GM18517 (cell line): Measurements from ENCODE around the gene SLC22A4.

Source experiments
- ATAC-seq: cut with Tn5 transposase; IDR thresholded peaks from one replicate; pipeline ENCODE4 v1.9.1; 2021; ENCODE audit warnings: mild to moderate bottlenecking, moderate library complexity; ENCODE audit not compliant: unreplicated experiment

Gene SLC22A4

GRCh38 chr5:132391247-132391646, 97.1 kb downstream of the SLC22A4 start:
- no peak for ATAC-seq

GRCh38 chr5:132391870-132392269, 97.7 kb downstream of the SLC22A4 start:
- no peak for ATAC-seq

- no peak for ATAC-seq
Observed at GRCh38 chr5:132392411-132392810, 98.2 kb downstream of the SLC22A4 start.

GRCh38 chr5:132392978-132393825, 99.0 kb downstream of the SLC22A4 start:
- no peak for ATAC-seq
